ENCODE data around the gene BZW1.

- TF ChIP-seq, protein P1, sequence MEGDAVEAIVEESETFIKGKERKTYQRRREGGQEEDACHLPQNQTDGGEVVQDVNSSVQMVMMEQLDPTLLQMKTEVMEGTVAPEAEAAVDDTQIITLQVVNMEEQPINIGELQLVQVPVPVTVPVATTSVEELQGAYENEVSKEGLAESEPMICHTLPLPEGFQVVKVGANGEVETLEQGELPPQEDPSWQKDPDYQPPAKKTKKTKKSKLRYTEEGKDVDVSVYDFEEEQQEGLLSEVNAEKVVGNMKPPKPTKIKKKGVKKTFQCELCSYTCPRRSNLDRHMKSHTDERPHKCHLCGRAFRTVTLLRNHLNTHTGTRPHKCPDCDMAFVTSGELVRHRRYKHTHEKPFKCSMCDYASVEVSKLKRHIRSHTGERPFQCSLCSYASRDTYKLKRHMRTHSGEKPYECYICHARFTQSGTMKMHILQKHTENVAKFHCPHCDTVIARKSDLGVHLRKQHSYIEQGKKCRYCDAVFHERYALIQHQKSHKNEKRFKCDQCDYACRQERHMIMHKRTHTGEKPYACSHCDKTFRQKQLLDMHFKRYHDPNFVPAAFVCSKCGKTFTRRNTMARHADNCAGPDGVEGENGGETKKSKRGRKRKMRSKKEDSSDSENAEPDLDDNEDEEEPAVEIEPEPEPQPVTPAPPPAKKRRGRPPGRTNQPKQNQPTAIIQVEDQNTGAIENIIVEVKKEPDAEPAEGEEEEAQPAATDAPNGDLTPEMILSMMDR (IDR thresholded peaks at IDR 0.05) = no peak
- no peak for TF ChIP-seq POLR2A (IDR thresholded peaks at IDR 0.05)
These were observed 10.1 kb downstream of the BZW1 start for GRCh38 chr2:200821686-200822245.

Measured in tibial nerve (tissue), 3 donors.